DMS114 treated with DMSO at 0.1 percent for 48 hours (cell line): Measurements from ENCODE around the gene PPM1E.
"Not testable (repeated sequence)": the region's sequence is repeated elsewhere in the genome, so short reads cannot be mapped to it uniquely, and the experiment has no call there.

ENCODE experiments used
- DNase-seq: peaks from one replicate; lab custom pipeline; 2025; ENCODE audit not compliant: unreplicated experiment; lab: John Stamatoyannopoulos, UW

The PPM1E gene

DNA sequence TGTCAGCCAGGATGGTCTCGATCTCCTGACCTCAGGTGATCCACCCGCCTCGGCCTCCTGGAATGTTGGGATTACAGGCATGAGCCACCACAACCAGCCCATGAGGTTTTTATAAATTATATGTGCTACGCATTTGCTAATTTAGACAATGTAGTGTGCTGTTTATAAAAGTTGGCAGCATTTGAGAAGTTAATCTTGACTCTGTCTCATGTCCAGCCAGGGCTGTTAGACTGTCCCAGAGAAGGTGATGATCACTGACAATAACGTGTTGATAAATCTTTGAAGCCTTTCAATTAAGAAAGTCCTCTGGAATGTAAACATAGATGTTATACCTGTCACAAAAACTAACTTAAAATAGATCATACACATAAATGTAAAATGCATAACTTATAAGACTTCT lies 82.0 kb downstream of the PPM1E start:
- DNase-seq: no peak

DNA sequence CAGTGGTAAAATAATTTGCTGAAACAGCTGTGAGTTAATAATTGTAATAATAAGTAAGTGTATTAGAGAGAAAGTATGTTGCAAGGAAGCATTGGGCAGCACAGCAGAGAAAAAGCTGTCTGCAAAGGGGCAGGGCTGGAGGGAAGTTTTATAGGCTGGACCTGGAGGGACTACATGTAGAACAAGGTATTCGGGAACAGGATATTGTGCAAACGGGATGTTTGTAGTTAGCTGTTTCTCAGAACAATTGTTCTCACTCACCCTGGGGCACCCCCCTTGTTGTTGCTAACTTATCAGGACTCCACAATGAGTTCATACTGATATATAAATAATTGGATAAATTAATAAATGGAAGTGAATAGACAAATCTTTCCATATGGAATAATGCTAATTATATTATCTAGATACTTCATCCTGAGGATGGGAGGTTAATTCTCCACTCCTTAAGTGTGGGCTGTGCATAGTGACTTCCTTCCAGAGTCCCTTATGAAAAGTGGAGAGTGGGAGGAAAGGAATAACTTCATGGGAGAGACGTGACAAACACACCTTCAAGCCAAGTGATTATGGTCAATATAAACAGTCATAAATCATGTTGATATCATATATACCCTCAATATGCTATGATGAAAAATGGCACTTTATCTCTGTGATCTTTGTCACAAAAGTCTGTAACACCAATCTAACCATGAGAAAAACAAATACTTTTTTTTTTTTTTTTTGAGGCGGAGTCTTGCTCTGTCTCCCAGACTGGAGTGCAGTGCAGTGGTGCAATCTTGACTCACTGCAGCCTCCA lies 85.4 kb downstream of the PPM1E start:
- no peak for DNase-seq

DNA sequence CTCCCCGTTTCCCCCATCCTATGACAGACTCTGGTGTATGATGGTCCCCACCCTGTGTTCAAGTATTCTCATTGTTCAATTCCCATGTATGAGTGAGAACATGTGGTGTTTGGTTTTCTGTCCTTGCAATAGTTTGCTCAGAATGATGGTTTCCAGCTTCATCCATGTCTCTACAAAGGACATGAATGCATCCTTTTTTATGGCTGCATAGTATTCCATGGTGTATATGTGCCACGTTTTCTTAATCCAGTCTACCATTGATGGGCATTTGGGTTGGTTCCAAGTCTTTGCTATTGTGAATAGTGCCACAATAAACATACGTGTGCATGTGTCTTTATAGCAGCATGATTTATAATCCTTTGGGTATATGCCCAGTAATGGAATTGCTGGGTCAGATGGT lies 90.8 kb downstream of the PPM1E start:
- DNase-seq: not testable (repeated sequence)

DNA sequence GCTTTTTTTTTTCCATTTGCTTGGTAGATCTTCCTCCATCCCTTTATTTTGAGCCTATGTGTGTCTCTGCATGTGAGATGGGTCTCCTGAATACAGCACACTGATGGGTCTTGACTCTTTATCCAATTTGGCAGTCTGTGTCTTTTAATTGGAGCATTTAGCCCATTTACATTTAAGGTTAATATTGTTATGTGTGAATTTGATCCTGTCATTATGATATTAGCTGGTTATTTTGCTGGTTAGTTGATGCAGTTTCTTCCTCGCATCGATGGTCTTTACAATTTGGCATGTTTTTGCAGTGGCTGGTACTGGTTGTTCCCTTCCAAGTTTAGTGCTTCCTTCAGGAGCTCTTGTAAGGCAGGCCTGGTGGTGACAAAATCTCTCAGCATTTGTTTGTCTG lies 94.5 kb downstream of the PPM1E start:
- DNase-seq: not testable (repeated sequence)

DNA sequence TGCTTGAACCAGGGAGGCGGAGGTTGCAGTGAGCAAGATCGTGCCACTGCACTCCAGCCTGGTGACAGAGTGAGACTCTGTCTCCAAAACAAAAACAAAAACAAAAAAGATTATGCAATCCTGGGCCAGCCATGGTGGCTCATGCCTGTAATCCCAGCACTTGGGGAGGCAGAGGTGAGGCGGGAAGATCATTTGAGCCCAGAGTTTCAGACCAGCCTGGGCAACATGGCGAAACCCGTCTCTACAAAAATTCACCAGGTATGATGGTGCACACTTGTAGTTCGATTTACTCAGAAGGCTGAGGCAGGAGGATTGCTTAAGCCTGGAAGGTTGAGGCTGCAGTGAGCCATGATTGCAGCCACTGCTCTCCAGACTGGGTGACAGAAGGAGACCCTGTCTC lies 109.6 kb downstream of the PPM1E start:
- DNase-seq: no peak

- no peak for DNase-seq
These were observed 115.1 kb downstream of the PPM1E start for GRCh38 chr17:58870747-58871146.

GRCh38 chr17:58873926-58874325 lies 118.3 kb downstream of the PPM1E start:
- DNase-seq: no peak

GRCh38 chr17:58875261-58875660 lies 119.6 kb downstream of the PPM1E start:
- no peak for DNase-seq

- no peak for DNase-seq
These were observed 128.5 kb downstream of the PPM1E start for GRCh38 chr17:58884161-58884560.

- no peak for DNase-seq
These were observed 130.9 kb downstream of the PPM1E start for GRCh38 chr17:58886514-58886913.

DNA sequence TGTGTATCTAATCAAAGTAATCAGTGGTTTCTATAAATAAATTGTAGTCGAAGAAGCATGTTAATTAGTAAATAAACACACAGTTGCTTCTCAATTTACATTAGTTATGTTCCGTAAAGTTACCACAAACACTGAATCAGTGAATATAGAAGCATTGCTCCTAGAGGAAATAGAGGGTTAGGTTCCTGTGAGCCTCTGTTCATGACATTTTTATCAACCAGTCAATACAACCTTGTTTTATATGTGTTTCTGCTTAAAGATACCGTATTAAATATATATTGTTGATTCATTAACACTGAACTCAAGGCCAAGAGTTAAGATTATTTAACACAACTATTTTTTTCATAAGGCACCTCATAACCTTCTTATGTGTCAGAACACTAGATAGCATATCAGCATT lies 134.3 kb downstream of the PPM1E start:
- DNase-seq: no peak

- DNase-seq: no peak
These were observed 143.5 kb downstream of the PPM1E start for GRCh38 chr17:58899191-58899590.

GRCh38 chr17:58902322-58902721 lies 146.7 kb downstream of the PPM1E start:
- DNase-seq: no peak

DNA sequence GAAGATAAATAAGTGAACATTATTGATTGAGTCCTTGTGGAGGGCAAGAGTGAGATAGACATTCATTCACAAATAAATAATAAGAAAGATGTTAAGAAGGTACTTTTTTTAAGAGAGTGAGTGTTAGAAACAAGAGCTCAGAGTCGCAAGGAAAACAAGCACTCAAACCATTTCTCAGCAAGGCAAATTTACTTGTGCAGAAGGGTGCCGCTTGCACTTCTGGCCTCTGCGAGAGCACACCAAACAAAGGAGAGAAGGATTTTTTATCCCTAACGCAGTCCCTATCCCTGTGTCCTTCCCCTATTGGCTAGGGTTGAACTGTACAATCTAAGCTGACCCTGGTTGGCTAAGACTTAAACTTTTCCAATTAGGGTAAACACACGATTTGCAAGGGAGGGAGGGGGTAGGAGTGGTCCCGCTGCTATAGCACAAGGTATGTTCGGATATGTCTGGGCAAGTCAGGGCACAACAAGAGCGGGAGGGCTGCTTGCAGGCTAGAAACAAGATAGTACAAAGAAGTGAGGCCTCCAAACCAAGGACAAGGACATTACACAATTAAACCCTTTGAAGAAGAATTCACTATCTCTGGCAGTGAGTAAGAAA lies 156.2 kb downstream of the PPM1E start:
- no peak for DNase-seq

GRCh38 chr17:58913552-58913951 lies 157.9 kb downstream of the PPM1E start:
- no peak for DNase-seq

DNA sequence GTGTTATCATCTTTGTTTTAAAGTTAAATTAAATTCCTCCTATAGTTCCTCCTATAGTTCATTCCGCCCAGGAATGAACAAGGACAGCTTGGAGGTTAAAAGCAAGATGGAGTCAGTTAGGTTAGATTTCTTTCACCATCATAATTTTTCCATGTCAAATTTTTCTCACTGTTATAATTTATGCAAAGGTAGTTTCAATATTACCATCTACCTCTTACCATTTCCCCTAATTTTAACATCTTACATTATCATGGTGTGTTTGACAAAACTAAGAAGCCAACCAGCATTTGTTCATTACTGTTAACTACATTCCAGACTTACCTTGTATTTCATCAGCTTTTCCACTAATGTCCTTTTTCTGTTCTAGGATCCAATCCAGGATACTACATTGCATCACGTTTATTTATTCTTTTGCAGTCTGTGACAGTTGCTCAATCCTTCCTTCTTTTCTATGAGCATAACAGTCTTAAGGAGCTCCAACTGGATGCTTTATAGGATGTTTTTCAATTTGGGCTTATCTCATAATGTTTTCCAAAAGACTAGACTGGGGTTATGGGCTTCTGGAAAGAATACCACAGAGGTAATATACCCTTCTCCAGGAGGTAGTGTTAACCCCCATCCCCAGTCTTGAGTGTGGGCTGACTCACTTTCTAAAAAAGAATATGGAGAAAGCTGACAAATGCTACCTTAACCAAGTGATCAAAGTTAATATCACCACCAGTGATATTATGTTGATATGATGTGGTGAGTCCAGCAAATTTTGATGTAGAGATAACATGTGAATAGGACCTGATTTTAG lies 158.5 kb downstream of the PPM1E start:
- DNase-seq: no peak

DNA sequence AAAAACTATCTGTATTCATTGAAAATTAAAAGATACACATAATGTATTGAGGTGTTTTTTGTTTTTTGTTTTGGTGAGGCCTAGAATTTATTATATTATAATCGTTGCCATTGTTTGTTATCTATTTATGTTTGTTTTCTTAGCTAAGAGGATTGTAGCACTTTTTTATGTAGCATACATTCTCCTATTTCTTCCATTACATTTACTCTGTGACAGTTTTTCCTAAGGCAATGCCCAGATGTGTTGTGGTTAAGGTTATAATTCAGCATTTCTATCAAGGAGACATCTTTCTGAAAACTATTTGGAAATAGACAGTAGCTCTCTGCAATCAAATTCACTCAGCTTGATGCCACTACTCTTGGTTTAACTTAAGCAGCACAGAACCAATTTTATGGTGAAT lies 161.6 kb downstream of the PPM1E start:
- DNase-seq: no peak

- DNase-seq: no peak
These were observed 162.4 kb downstream of the PPM1E start for GRCh38 chr17:58918072-58918471.

DNA sequence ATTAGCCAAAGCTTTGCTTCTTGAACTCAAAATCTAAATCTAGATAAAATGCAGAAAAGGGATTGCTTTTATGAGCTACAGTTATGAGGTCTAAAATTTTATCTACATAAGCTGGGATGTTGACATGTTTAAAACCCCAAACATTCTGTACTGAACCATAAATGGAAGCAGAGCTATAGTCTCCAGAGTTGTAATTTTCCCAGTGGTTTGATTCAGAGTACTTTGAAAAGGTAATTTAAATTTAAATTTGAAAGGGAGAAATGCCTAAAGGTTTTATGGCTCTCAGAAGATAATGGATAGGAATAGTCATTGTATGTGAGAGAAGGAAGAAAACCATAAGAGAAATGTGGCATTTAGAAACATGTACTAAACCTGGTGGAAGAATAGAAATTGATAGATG lies 163.2 kb downstream of the PPM1E start:
- DNase-seq: no peak

DNA sequence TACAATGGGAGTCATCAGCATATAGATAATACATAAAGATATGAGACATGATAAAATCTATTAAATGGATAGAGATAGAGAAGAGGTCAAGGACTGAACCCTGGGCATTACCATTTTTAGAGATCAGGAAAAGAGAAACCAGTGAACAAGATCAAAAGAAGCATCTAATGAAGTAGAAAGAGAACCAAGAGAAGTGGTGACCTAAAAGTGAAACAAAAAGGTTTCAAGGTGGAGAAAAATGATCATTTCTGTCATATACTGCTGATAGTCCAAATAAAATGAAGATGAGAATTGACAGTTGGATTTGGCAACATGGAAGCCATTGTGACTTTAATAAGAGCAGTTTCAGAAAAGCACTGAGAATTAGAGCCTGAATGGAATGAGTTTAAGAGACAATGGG lies 165.1 kb downstream of the PPM1E start:
- DNase-seq: no peak

GRCh38 chr17:58932956-58933355 lies 177.3 kb downstream of the PPM1E start:
- DNase-seq: no peak

GRCh38 chr17:58936295-58936694 lies 180.6 kb downstream of the PPM1E start:
- DNase-seq: no peak
